ENCODE results near the gene MUSK.

DNA sequence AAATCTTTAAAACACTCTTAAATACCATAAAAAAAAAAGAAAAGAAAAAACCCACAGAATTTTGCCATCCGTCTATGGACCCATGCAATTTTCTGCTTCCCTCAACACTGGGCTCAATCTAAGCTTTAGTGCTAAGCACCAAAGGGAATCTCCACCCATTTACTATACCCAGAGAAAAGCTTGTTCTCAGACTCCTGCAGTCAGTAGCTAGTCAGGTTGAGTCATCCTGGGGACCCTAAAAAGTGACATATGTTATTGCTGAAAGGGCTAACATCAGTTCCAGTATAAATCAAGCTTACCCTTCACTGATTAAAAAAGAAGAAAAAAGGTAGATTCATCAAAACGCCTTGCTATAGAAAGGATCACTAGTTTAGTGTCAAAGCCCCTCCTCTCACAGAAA, 177.6 kb downstream of the MUSK start:
- TF ChIP-seq, protein P1, sequence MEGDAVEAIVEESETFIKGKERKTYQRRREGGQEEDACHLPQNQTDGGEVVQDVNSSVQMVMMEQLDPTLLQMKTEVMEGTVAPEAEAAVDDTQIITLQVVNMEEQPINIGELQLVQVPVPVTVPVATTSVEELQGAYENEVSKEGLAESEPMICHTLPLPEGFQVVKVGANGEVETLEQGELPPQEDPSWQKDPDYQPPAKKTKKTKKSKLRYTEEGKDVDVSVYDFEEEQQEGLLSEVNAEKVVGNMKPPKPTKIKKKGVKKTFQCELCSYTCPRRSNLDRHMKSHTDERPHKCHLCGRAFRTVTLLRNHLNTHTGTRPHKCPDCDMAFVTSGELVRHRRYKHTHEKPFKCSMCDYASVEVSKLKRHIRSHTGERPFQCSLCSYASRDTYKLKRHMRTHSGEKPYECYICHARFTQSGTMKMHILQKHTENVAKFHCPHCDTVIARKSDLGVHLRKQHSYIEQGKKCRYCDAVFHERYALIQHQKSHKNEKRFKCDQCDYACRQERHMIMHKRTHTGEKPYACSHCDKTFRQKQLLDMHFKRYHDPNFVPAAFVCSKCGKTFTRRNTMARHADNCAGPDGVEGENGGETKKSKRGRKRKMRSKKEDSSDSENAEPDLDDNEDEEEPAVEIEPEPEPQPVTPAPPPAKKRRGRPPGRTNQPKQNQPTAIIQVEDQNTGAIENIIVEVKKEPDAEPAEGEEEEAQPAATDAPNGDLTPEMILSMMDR (IDR thresholded peaks at IDR 0.05): no peak
- no peak for TF ChIP-seq POLR2AphosphoS5 (IDR thresholded peaks at IDR 0.05)
